ENCODE measurements around the gene PLXDC2.

PLXDC2 gene

GRCh38 chr10:19862811-19863515 lies 46.7 kb downstream of the PLXDC2 start:
- DNase-seq: no peak

GRCh38 chr10:19865676-19866075 lies 49.4 kb downstream of the PLXDC2 start:
- DNase-seq: no peak

- DNase-seq: no peak
Measured at GRCh38 chr10:19869370-19869769, 53.1 kb downstream of the PLXDC2 start.

- no peak for DNase-seq
Measured at GRCh38 chr10:19872504-19873271, 56.5 kb downstream of the PLXDC2 start.

- no peak for DNase-seq
Measured at GRCh38 chr10:19874190-19874589, 58.0 kb downstream of the PLXDC2 start.

- DNase-seq: no peak
Measured at GRCh38 chr10:19874791-19875190, 58.6 kb downstream of the PLXDC2 start.

GRCh38 chr10:19876570-19876969 lies 60.3 kb downstream of the PLXDC2 start:
- no peak for DNase-seq

GRCh38 chr10:19877466-19878255 lies 61.4 kb downstream of the PLXDC2 start:
- no peak for DNase-seq

GRCh38 chr10:19882621-19883020 lies 66.4 kb downstream of the PLXDC2 start:
- DNase-seq: no peak

- DNase-seq: no peak
Measured at GRCh38 chr10:19888061-19888660, 71.9 kb downstream of the PLXDC2 start.

- DNase-seq: no peak
Measured at GRCh38 chr10:19889256-19889655, 73.0 kb downstream of the PLXDC2 start.

GRCh38 chr10:19891429-19891828 lies 75.2 kb downstream of the PLXDC2 start:
- no peak for DNase-seq

GRCh38 chr10:19892270-19892669 lies 76.0 kb downstream of the PLXDC2 start:
- DNase-seq: no peak

GRCh38 chr10:19892677-19893076 lies 76.4 kb downstream of the PLXDC2 start:
- no peak for DNase-seq

- DNase-seq: no peak
Measured at GRCh38 chr10:19895500-19895899, 79.3 kb downstream of the PLXDC2 start.

- DNase-seq: no peak
Measured at GRCh38 chr10:19902456-19902855, 86.2 kb downstream of the PLXDC2 start.

- no peak for DNase-seq
Measured at GRCh38 chr10:19904202-19904661, 88.0 kb downstream of the PLXDC2 start.

- no peak for DNase-seq
Measured at GRCh38 chr10:19906108-19906791, 90.0 kb downstream of the PLXDC2 start.

- no peak for DNase-seq
Measured at GRCh38 chr10:19908991-19909696, 92.9 kb downstream of the PLXDC2 start.

GRCh38 chr10:19911886-19912285 lies 95.7 kb downstream of the PLXDC2 start:
- DNase-seq: no peak

GRCh38 chr10:19913987-19914386 lies 97.8 kb downstream of the PLXDC2 start:
- DNase-seq: no peak

- DNase-seq: no peak
Measured at GRCh38 chr10:19915125-19915524, 98.9 kb downstream of the PLXDC2 start.

Measured in GF-D8 (cell line).